SK-N-SH treated with all-trans-retinoic acid at 6 μM for 48 hours (cell line): ENCODE data around the gene ACOXL.

Source experiments
- ATAC-seq: fragments of 200-7000 bp; cut with Tn5 transposase; 3 replicates; pipeline ENCODE4 v1.9.1; 2020; ENCODE audit warnings: mild to moderate bottlenecking, moderate library complexity
- ARNTL ChIP-seq: fragments of 450-650 bp; formaldehyde crosslinking; IDR thresholded peaks from 2 replicates; pipeline ENCODE4 v1.5.0; 2020; ENCODE audit warnings: low read depth, mild to moderate bottlenecking, moderate library complexity, borderline replicate concordance
- BACH2 ChIP-seq: fragments of 250-450 bp; sonication (Bioruptor Pico); IDR thresholded peaks from 2 replicates; pipeline ENCODE4 v1.9.0; 2021; ENCODE audit warnings: mild to moderate bottlenecking, borderline replicate concordance
- CSDC2 ChIP-seq: fragments of 250-450 bp; sonication (Bioruptor Pico); IDR thresholded peaks from 2 replicates; pipeline ENCODE4 v1.5.0; 2020; ENCODE audit warnings: mild to moderate bottlenecking, moderate library complexity
- ESRRG ChIP-seq: fragments of 250-450 bp; sonication (Bioruptor Pico); IDR thresholded peaks from 2 replicates; pipeline ENCODE4 v1.6.1; 2021; ENCODE audit warnings: mild to moderate bottlenecking
- GLIS3 ChIP-seq: fragments of 250-450 bp; sonication (Bioruptor Pico); IDR thresholded peaks from 2 replicates; pipeline ENCODE4 v1.5.0; 2020; ENCODE audit warnings: mild to moderate bottlenecking, moderate library complexity
- ISL1 ChIP-seq: fragments of 250-450 bp; sonication (Bioruptor Pico); IDR thresholded peaks from 2 replicates; pipeline ENCODE4 v2.1.2; 2022; ENCODE audit warnings: mild to moderate bottlenecking, moderate library complexity
- OSR1 ChIP-seq: fragments of 250-450 bp; sonication (Bioruptor Pico); IDR thresholded peaks from 2 replicates; pipeline ENCODE4 v1.8.0; 2022; ENCODE audit warnings: moderate library complexity, mild to moderate bottlenecking, inconsistent platforms
- PPARA ChIP-seq: fragments of 250-450 bp; sonication (Bioruptor Pico); IDR thresholded peaks from 2 replicates; pipeline ENCODE4 v1.5.0; 2020; ENCODE audit warnings: mild to moderate bottlenecking, borderline replicate concordance
- RARB ChIP-seq: fragments of 250-450 bp; sonication (Bioruptor Pico); IDR thresholded peaks from 2 replicates; pipeline ENCODE4 v1.8.0; 2021; ENCODE audit warnings: mild to moderate bottlenecking, moderate library complexity
- SNAI2 ChIP-seq: fragments of 250-450 bp; sonication (Bioruptor Pico); IDR thresholded peaks from 2 replicates; pipeline ENCODE4 v1.5.0; 2020; ENCODE audit warnings: mild to moderate bottlenecking, moderate library complexity
- TCF4 ChIP-seq: fragments of 250-450 bp; sonication (Bioruptor Pico); IDR thresholded peaks from 2 replicates; pipeline ENCODE4 v1.8.0; 2021; ENCODE audit warnings: mild to moderate bottlenecking, moderate library complexity, borderline replicate concordance
- TOX ChIP-seq: fragments of 250-450 bp; sonication (Bioruptor Pico); IDR thresholded peaks from 2 replicates; pipeline ENCODE4 v1.8.0; 2021; ENCODE audit warnings: mild to moderate bottlenecking, moderate library complexity, borderline replicate concordance
- ZC3H10 ChIP-seq: fragments of 250-450 bp; sonication (Bioruptor Pico); IDR thresholded peaks from 2 replicates; pipeline ENCODE4 v1.5.1; 2021; ENCODE audit warnings: mild to moderate bottlenecking, moderate library complexity
- ZFP3 ChIP-seq: fragments of 250-450 bp; sonication (Bioruptor Pico); IDR thresholded peaks from 2 replicates; pipeline ENCODE4 v1.5.0; 2020; ENCODE audit warnings: mild to moderate bottlenecking, moderate library complexity
- ZFP30 ChIP-seq: fragments of 450-650 bp; formaldehyde crosslinking; IDR thresholded peaks from 2 replicates; pipeline ENCODE4 v1.5.0; 2022; ENCODE audit warnings: mild to moderate bottlenecking, moderate library complexity
- ZNF565 ChIP-seq: fragments of 450-650 bp; formaldehyde crosslinking; conservative IDR thresholded peaks from 2 replicates; pipeline ENCODE4 v1.5.0; 2020; ENCODE audit warnings: low read depth, mild to moderate bottlenecking, moderate library complexity
- ZNF70 ChIP-seq: fragments of 450-650 bp; formaldehyde crosslinking; IDR thresholded peaks from 2 replicates; pipeline ENCODE4 v1.5.0; 2020; ENCODE audit warnings: mild to moderate bottlenecking, moderate library complexity
- ZNF8 ChIP-seq: fragments of 450-650 bp; formaldehyde crosslinking; IDR thresholded peaks from 2 replicates; pipeline ENCODE4 v1.5.0; 2020; ENCODE audit warnings: mild to moderate bottlenecking, moderate library complexity
- TF ChIP-seq, protein P1 (sequence below): fragments of 250-450 bp; sonication (Bioruptor Pico); IDR thresholded peaks from 2 replicates; pipeline ENCODE4 v1.8.0; 2020; ENCODE audit warnings: mild to moderate bottlenecking, moderate library complexity, borderline replicate concordance
- TF ChIP-seq, protein P2 (sequence below): fragments of 250-450 bp; sonication (Bioruptor Pico); IDR thresholded peaks from 2 replicates; pipeline ENCODE4 v1.8.0; 2021; ENCODE audit warnings: low read depth, mild to moderate bottlenecking, moderate library complexity, borderline replicate concordance
- TF ChIP-seq, protein P3 (sequence below): fragments of 250-450 bp; sonication (Bioruptor Pico); IDR thresholded peaks from 2 replicates; pipeline ENCODE4 v1.5.0; 2020; ENCODE audit warnings: mild to moderate bottlenecking, moderate library complexity
- TF ChIP-seq, protein P4 (sequence below): fragments of 250-450 bp; sonication (Bioruptor Pico); IDR thresholded peaks from 2 replicates; pipeline ENCODE4 v1.5.1; 2021; ENCODE audit warnings: mild to moderate bottlenecking, moderate library complexity
- TF ChIP-seq, protein P5 (sequence below): fragments of 250-450 bp; sonication (Bioruptor Pico); IDR thresholded peaks from 2 replicates; pipeline ENCODE4 v1.5.1; 2020; ENCODE audit warnings: low read depth, mild to moderate bottlenecking, moderate library complexity

ACOXL gene

DNA sequence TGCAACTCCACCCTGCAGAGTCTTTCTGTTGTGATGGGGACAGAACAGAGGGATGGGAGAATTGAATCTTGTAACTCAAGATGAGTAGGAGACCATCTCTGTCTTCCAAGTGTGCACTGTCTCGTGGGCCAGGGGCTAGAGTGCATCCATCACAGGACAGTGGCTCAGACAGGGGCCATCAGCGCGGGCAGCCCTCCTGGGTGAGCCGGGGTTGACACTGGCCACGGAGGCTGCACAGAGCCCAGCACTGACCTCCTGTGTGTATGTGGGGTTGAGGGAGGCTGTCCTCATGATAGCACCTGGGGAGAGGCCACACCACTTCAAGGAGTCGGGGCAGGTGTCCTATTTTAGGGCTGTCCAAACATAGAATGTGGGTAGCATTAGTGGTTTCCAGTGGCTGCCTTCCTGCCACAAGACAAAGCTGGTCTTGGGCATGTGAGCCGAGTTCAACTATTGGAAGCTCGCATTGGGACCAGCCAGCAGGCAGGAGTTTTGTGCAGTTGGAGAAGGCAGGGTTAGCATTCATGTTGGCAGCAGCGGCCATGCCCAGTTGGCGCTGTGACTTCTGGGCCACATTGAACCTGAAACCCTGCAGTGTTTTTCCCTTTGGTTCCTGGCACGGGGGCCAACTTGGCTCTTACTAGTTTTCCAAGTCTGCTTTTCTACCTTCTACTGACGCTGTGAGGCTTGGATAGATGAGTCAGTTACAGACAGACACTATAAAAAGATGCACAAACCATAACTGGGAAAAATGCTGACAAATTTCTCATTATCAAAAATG is 45.3 kb downstream of the ACOXL start:
- TF ChIP-seq ZNF8 (CRISPR knock-in tag) (no peak), GLIS3 (no peak), SNAI2 (CRISPR knock-in tag) (no peak), ZNF565 (CRISPR knock-in tag) (no peak), CSDC2 (CRISPR knock-in tag) (no peak), ISL1 (CRISPR knock-in tag) (no peak), RARB (CRISPR knock-in tag) (no peak), ZC3H10 (CRISPR knock-in tag) (no peak), OSR1 (CRISPR knock-in tag) (no peak), ZNF70 (CRISPR knock-in tag) (no peak), ZFP30 (no peak), ESRRG (CRISPR knock-in tag) (no peak), TCF4 (CRISPR knock-in tag) (no peak), ZFP3 (no peak), TOX (no peak)
- TF ChIP-seq, protein P1, sequence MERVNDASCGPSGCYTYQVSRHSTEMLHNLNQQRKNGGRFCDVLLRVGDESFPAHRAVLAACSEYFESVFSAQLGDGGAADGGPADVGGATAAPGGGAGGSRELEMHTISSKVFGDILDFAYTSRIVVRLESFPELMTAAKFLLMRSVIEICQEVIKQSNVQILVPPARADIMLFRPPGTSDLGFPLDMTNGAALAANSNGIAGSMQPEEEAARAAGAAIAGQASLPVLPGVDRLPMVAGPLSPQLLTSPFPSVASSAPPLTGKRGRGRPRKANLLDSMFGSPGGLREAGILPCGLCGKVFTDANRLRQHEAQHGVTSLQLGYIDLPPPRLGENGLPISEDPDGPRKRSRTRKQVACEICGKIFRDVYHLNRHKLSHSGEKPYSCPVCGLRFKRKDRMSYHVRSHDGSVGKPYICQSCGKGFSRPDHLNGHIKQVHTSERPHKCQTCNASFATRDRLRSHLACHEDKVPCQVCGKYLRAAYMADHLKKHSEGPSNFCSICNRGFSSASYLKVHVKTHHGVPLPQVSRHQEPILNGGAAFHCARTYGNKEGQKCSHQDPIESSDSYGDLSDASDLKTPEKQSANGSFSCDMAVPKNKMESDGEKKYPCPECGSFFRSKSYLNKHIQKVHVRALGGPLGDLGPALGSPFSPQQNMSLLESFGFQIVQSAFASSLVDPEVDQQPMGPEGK (CRISPR knock-in tag), result no peak
- TF ChIP-seq, protein P2, sequence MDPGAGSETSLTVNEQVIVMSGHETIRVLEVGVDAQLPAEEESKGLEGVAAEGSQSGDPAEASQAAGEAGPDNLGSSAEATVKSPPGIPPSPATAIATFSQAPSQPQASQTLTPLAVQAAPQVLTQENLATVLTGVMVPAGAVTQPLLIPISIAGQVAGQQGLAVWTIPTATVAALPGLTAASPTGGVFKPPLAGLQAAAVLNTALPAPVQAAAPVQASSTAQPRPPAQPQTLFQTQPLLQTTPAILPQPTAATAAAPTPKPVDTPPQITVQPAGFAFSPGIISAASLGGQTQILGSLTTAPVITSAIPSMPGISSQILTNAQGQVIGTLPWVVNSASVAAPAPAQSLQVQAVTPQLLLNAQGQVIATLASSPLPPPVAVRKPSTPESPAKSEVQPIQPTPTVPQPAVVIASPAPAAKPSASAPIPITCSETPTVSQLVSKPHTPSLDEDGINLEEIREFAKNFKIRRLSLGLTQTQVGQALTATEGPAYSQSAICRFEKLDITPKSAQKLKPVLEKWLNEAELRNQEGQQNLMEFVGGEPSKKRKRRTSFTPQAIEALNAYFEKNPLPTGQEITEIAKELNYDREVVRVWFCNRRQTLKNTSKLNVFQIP (CRISPR knock-in tag), result no peak
- TF ChIP-seq, protein P3, sequence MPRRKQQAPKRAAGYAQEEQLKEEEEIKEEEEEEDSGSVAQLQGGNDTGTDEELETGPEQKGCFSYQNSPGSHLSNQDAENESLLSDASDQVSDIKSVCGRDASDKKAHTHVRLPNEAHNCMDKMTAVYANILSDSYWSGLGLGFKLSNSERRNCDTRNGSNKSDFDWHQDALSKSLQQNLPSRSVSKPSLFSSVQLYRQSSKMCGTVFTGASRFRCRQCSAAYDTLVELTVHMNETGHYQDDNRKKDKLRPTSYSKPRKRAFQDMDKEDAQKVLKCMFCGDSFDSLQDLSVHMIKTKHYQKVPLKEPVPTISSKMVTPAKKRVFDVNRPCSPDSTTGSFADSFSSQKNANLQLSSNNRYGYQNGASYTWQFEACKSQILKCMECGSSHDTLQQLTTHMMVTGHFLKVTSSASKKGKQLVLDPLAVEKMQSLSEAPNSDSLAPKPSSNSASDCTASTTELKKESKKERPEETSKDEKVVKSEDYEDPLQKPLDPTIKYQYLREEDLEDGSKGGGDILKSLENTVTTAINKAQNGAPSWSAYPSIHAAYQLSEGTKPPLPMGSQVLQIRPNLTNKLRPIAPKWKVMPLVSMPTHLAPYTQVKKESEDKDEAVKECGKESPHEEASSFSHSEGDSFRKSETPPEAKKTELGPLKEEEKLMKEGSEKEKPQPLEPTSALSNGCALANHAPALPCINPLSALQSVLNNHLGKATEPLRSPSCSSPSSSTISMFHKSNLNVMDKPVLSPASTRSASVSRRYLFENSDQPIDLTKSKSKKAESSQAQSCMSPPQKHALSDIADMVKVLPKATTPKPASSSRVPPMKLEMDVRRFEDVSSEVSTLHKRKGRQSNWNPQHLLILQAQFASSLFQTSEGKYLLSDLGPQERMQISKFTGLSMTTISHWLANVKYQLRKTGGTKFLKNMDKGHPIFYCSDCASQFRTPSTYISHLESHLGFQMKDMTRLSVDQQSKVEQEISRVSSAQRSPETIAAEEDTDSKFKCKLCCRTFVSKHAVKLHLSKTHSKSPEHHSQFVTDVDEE (CRISPR knock-in tag), result no peak
- TF ChIP-seq, protein P4, sequence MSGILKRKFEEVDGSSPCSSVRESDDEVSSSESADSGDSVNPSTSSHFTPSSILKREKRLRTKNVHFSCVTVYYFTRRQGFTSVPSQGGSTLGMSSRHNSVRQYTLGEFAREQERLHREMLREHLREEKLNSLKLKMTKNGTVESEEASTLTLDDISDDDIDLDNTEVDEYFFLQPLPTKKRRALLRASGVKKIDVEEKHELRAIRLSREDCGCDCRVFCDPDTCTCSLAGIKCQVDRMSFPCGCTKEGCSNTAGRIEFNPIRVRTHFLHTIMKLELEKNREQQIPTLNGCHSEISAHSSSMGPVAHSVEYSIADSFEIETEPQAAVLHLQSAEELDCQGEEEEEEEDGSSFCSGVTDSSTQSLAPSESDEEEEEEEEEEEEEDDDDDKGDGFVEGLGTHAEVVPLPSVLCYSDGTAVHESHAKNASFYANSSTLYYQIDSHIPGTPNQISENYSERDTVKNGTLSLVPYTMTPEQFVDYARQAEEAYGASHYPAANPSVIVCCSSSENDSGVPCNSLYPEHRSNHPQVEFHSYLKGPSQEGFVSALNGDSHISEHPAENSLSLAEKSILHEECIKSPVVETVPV, result no peak
- TF ChIP-seq, protein P5, sequence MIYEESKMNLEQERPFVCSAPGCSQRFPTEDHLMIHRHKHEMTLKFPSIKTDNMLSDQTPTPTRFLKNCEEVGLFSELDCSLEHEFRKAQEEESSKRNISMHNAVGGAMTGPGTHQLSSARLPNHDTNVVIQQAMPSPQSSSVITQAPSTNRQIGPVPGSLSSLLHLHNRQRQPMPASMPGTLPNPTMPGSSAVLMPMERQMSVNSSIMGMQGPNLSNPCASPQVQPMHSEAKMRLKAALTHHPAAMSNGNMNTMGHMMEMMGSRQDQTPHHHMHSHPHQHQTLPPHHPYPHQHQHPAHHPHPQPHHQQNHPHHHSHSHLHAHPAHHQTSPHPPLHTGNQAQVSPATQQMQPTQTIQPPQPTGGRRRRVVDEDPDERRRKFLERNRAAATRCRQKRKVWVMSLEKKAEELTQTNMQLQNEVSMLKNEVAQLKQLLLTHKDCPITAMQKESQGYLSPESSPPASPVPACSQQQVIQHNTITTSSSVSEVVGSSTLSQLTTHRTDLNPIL, result no peak

DNA sequence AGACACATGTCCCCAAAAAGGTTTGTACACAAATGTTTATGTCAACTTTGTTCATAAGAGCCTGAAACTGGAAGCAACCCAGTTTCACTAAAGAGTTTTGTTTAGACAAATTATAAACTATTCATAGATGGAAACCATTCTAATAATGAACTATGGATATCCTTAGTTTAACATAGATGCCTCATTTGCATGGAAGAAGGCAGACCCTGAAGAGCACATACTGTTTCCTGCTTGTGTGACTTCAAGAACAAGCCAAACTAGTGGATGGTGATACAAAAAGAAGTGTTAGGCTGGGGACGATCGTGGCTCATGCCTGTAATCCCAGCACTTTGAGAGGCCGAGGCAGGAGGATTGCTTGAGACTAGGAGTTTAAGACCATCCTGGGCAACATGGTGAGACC is 48.1 kb downstream of the ACOXL start:
- no peak for ATAC-seq
- no peak for TF ChIP-seq PPARA (CRISPR knock-in tag)
- TF ChIP-seq TOX, result no peak
- TF ChIP-seq ZFP30, result no peak
- TF ChIP-seq, protein P2 (CRISPR knock-in tag), result no peak
- TF ChIP-seq, protein P1 (CRISPR knock-in tag), result no peak
- no peak for TF ChIP-seq CSDC2 (CRISPR knock-in tag)
- no peak for TF ChIP-seq TCF4 (CRISPR knock-in tag)
- no peak for TF ChIP-seq RARB (CRISPR knock-in tag)
- TF ChIP-seq BACH2, result no peak
- TF ChIP-seq, protein P3 (CRISPR knock-in tag), result no peak
- TF ChIP-seq ESRRG (CRISPR knock-in tag), result no peak
- TF ChIP-seq ZC3H10 (CRISPR knock-in tag), result no peak
- TF ChIP-seq ARNTL, result no peak
- no peak for TF ChIP-seq OSR1 (CRISPR knock-in tag)
- no peak for TF ChIP-seq ZFP3

More for the DNA sequence above, 45.3 kb downstream of the ACOXL start:
- ATAC-seq, result no peak
